Heart left ventricle (tissue), 16 donors: ENCODE data around the gene VCP. TPM values are rescaled to one million over a fixed set of nuclear protein-coding genes. Genes with fewer than 3 reads are reported as not detected.

Experiments used
- ATAC-seq, 4 donors: fragments of 200-7000 bp; cut with Tn5 transposase; one replicate each; pipeline ENCODE4 v1.9.1; 2020 to 2022; ENCODE audit warnings: moderate library complexity in 4 of 4, mild to moderate bottlenecking in 3 of 4, moderate number of reproducible peaks in 1 of 4
- DNase-seq, 5 donors: peaks; one replicate each; pipeline ENCODE4 v3.0.0-alpha.2; 2020
- H3K27ac ChIP-seq, 12 donors: fragments of 200-600 bp; sonication (generic) in 4 of 12; one replicate each; pipeline versions ENCODE4 v1.5.0 to v1.8.0; 2016 to 2022; ENCODE audit warnings: mild to moderate bottlenecking in 2 of 12
- H3K27me3 ChIP-seq, 9 donors: fragments of 200-600 bp; sonication (generic) in 2 of 9; one replicate each; pipeline versions ENCODE4 v1.5.1 to v1.8.0; 2016 to 2022; ENCODE audit warnings: mild to moderate bottlenecking in 3 of 9
- H3K36me3 ChIP-seq, 9 donors: fragments of 200-600 bp; sonication (generic) in 2 of 9; one replicate each; pipeline versions ENCODE4 v1.5.0 to v1.8.0; 2018 to 2022; ENCODE audit warnings: mild to moderate bottlenecking in 2 of 9
- H3K4me1 ChIP-seq, 12 donors: fragments of 200-600 bp; sonication (generic) in 4 of 12; one replicate each; pipeline versions ENCODE4 v1.5.0 to v1.8.0; 2016 to 2022; ENCODE audit warnings: mild to moderate bottlenecking in 3 of 12
- H3K4me3 ChIP-seq, 12 donors: fragments of 200-600 bp; sonication (generic) in 4 of 12; one replicate each; pipeline versions ENCODE4 v1.5.0 to v1.8.0; 2017 to 2022; ENCODE audit warnings: mild to moderate bottlenecking in 9 of 12, moderate library complexity in 4 of 12
- H3K9me3 ChIP-seq, 12 donors: fragments of 200-600 bp; sonication (generic) in 4 of 12; one replicate each; pipeline versions ENCODE4 v1.5.0 to v1.8.0; 2016 to 2022; ENCODE audit warnings: mild to moderate bottlenecking in 1 of 12
- CTCF ChIP-seq, 12 donors: fragments of 200-600 bp; sonication (generic) in 4 of 12; IDR thresholded peaks; one replicate each; pipeline versions ENCODE4 v1.5.0 to v1.8.0; 2018 to 2022; ENCODE audit warnings: antibody characterized with exemption in 12 of 12, mild to moderate bottlenecking in 5 of 12
- POLR2A ChIP-seq, 2 donors: fragments of 450-650 bp; IDR thresholded peaks; one replicate each; pipeline ENCODE4 v1.6.1; 2017; ENCODE audit warnings: antibody characterized with exemption in 2 of 2, mild to moderate bottlenecking in 2 of 2, moderate library complexity in 2 of 2
- WGBS, 4 donors: extraction: QIAGEN DNeasy Blood & Tissue Kit in 2 of 4; methylation state at CpG; one replicate each; pipeline versions ENCODE4 v1.1.5 to v1.1.7; 2013 to 2018; 5-methylcytosine and 5-hydroxymethylcytosine counted together
- intact Hi-C, 10 donors: fragments of 100-400 bp; cut with DNase I; formaldehyde crosslinking; loops; one replicate each; pipeline versions ENCODE4 v1.11.1 to v1.14.2; 2022
- polyA plus RNA-seq, 2 donors: library from polyadenylated mRNA; stranded (reverse); fragments of 200-250 nt; gene quantifications; one replicate each; pipeline ENCODE4 v1.2.3, GENCODE V29; 2013
- total RNA-seq, 9 donors: library from RNA; depleted of rRNA in 2 of 9; stranded (reverse); fragments of >200 nt in 2 of 9; fragmentation: NEBNext Ultra II Directional in 3 of 9; extraction: Animal tissue kit (Norgen Biotek cat#: 25700) in 3 of 9; gene quantifications; one replicate each; pipeline versions ENCODE4 v1.1.0 to v1.2.4, GENCODE V29; 2016 to 2023
- donor health status: ischemic (EF 13 %, LVEDD 7.1; RV severe dilation, severe dysfunction).
- donor health status: healthy with polysubstance abuse.
- donor health status: DM: no; HTN: yes; CAD: no.
- donor health status: DM: no; HTN: no; CAD: no.
- donor health status: ischemic (EF 25% LVEDD 6.9; RV normal size, moderate dysfunction).
- donor health status: ischemic (EF 25% LVEDD 5.7; RV mildly dilated, moderate dysfunction).
- donor health status: healthy.
- donor health status: DM: yes; HTN: yes; CAD: no.
- donor health status: ischemic (EF 35%, LVEDD 5.7; RV mildly dilated, moderate dysfunction).
- donor health status: nonischemic (EF 11% LVEDD 7.7; RV severe dilation, severe dysfunction).
- donor health status: DM: yes; HTN: yes; CAD: no.
- donor health status: PGD.
- donor health status: ischemic (EF 29% LVEDD 5.4; RV normal size, mild dysfunction).
- donor health status: nonischemic (EF 23%, LVEDD 6.1; RV moderate dilation, normal function).

Gene VCP
- total and polyA plus RNA-seq, 11 donors, result 107 to 411 (median 262) TPM

- Histone ChIP-seq H3K9me3 (no peaks in the 10 kb centered on the region), H3K36me3 (peaks cover 0 to 57% (median 53%) of the 10 kb centered on the region in 9 donors), H3K4me1 (peaks cover 0 to 38% (median 31%) of the 10 kb centered on the region in 12 donors), H3K27me3 (no peaks in the 10 kb centered on the region), H3K27ac (no peak overlapping the region), H3K4me3 (no peak overlapping the region)
- DNase-seq (no peak), ATAC-seq (no peak)
- intact Hi-C loops, result no loop called here
- 92 to 95% (median 93%) methylated on average over 13 of the region's 13 CpGs for WGBS, 4 donors
- TF ChIP-seq CTCF (IDR thresholded peaks at IDR 0.05) (no peak), POLR2A (IDR thresholded peaks at IDR 0.05) (no peak)
Observed at GRCh38 chr9:35105571-35106342, 33.3 kb upstream of the VCP start.

GRCh38 chr9:35105126-35105525 is 32.7 kb upstream of the VCP start:
- H3K36me3 ChIP-seq, result peaks cover 0 to 63% (median 59%) of the 10 kb centered on the region in 9 donors
- H3K27ac ChIP-seq, result no peak overlapping the region
- no peaks in the 10 kb centered on the region for H3K9me3 ChIP-seq
- ATAC-seq, result no peak
- no peak for DNase-seq
- intact Hi-C loops, result no loop called here
- TF ChIP-seq CTCF (IDR thresholded peaks at IDR 0.05) (no peak), POLR2A (IDR thresholded peaks at IDR 0.05) (no peak)
- H3K4me3 ChIP-seq, result no peak overlapping the region
- H3K27me3 ChIP-seq, result no peaks in the 10 kb centered on the region
- WGBS, 4 donors, result 87 to 93% (median 92%) methylated on average over 12 of the region's 12 CpGs
- peaks cover 0 to 32% (median 24%) of the 10 kb centered on the region in 12 donors for H3K4me1 ChIP-seq

GRCh38 chr9:35104586-35104985 is 32.2 kb upstream of the VCP start:
- Histone ChIP-seq H3K36me3 (peaks cover 0 to 68% (median 65%) of the 10 kb centered on the region in 9 donors), H3K4me1 (peaks cover 0 to 26% (median 21%) of the 10 kb centered on the region in 12 donors), H3K27me3 (no peaks in the 10 kb centered on the region), H3K4me3 (no peak overlapping the region), H3K9me3 (no peaks in the 10 kb centered on the region), H3K27ac (no peak overlapping the region)
- TF ChIP-seq CTCF (IDR thresholded peaks at IDR 0.05), result no peak
- TF ChIP-seq POLR2A (IDR thresholded peaks at IDR 0.05), result no peak
- no peak for DNase-seq
- WGBS, 4 donors, result 87 to 95% (median 92%) methylated on average over 4 of the region's 4 CpGs
- ATAC-seq, result no peak
- intact Hi-C loops, result loop anchor here in 1 of 10 donors (5.0 kb wide), 2 partner anchors 117 to 437 kb away; partner anchors contain the start of gene DNAJB5

- Histone ChIP-seq H3K9me3 (no peaks in the 10 kb centered on the region), H3K36me3 (peaks cover 0 to 73% (median 68%) of the 10 kb centered on the region in 9 donors), H3K27ac (peak overlapping the region; percentile 71 to 94 (median 88)), H3K4me3 (peak overlapping the region in 11 of 12 donors; percentile 61 to 85 (median 76)), H3K27me3 (no peaks in the 10 kb centered on the region), H3K4me1 (peaks cover 0 to 25% (median 20%) of the 10 kb centered on the region in 12 donors)
- TF ChIP-seq POLR2A (IDR thresholded peaks at IDR 0.05) (no peak), CTCF (IDR thresholded peaks at IDR 0.05) (no peak)
- 26 to 36% (median 31%) methylated on average over 5 of the region's 5 CpGs for WGBS, 4 donors
- DNase-seq (no peak), ATAC-seq (no peak)
- intact Hi-C loops, result loop anchor here in 2 of 10 donors (2.0 to 5.0 kb wide), 3 partner anchors 31 to 436 kb away; partner anchors contain the start of genes DNAJB5 (in 1 of the 2) and VCP (in 1 of the 2)
Observed at GRCh38 chr9:35103660-35104191, 31.3 kb upstream of the VCP start.
